ENCODE data around the gene UTP20. TPM values are rescaled to one million over a fixed set of nuclear protein-coding genes. Genes with fewer than 3 reads are reported as not detected.

The UTP20 gene
- total RNA-seq, result 10 to 100 TPM; 24.8 to 47.6 TPM

GRCh38 chr12:101280006-101280505 lies at the start of gene UTP20:
UTP20 (plus strand) TSS chr12:101280105; CDS start chr12:101280283, 178 bp downstream.

GRCh38 chr12:101407436-101408345 lies 127.8 kb downstream of the UTP20 start, which contains the start of gene ARL1:
ARL1 (minus strand) TSS chr12:101407772; CDS start chr12:101407645, 127 bp downstream.

Small RNAs within 50 kb of the gene (small RNA-seq; reads per million reads assigned to genes)
- gene RNU6-1068P (0 reads per million in 2 donors), gene RPS27P23 (0 reads per million in 2 donors)

Other genes starting within 250 kb of the UTP20 start
- under 1 TPM in 1 of 2 donors, not detected in 1; 0.67 TPM for gene SLC5A8, start 69.9 kb upstream of the UTP20 start, total RNA-seq
- gene ARL1, start 127.7 kb downstream of the UTP20 start, total RNA-seq, result 10 to 100 TPM; 39.9 to 57.6 TPM
- gene SPIC, start 195.2 kb downstream of the UTP20 start, total RNA-seq, result not detected

Data from melanocyte of skin (primary cell).